COR-L47 (cell line): ENCODE data around the gene KDM5A.
"Not testable (repeated sequence)": the region's sequence is repeated elsewhere in the genome, so short reads cannot be mapped to it uniquely, and the experiment has no call there.

Experiments used
- DNase-seq: peaks from one replicate; lab custom pipeline; 2025; lab: John Stamatoyannopoulos, UW

The KDM5A gene

GRCh38 chr12:389142-390096, at the start of gene KDM5A:
Gene KDM5A (minus strand): TSS chr12:389320. CDS start chr12:389091, 229 bp downstream.
- no peak for DNase-seq

DNA sequence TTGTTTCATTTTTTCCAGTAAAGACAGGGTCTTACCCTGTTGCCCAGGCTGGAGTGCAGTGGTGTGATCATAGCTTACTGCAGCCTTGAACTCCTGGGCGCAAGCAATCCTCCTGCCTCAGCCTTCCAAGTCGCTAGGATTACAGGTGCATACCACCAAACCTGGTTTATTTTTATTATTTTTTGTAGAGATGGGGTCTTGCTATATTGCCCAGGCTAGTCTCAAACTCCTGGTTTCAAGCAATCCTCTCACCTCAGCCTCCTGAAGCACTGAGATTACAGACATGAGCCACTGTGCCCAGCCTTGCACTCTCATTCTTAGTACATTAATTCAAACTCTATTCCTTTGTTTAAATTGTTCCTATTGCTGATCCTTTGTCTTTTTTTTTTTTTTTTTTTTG, 46.6 kb upstream of the KDM5A start:
- not testable (repeated sequence) for DNase-seq

DNA sequence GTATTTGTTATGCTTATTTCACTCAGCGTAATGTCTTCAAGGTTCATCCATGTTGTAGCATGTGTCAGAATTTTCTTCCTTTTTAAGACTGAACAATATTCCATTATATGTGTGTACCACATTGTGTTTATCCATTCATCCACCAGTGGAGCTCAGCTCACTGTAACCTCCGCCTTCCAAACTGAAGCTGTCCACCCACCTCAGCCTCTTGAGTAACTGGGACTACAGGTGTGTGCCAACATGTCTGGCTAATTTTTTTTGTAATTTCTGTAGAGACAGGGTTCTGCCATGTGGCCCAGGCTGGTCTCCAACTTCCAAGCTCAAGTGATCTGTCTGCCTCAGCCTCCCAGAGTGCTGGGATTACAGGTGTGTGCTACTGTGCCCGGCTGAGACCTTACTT, 33.4 kb upstream of the KDM5A start:
- DNase-seq: no peak

- DNase-seq: no peak
Measured at GRCh38 chr12:418432-418831, 29.3 kb upstream of the KDM5A start.

GRCh38 chr12:414859-415258, 25.7 kb upstream of the KDM5A start:
- no peak for DNase-seq

- no peak for DNase-seq
Measured at GRCh38 chr12:402029-402389, 12.9 kb upstream of the KDM5A start.

- no peak for DNase-seq
Measured at GRCh38 chr12:401235-402028, 12.3 kb upstream of the KDM5A start, which contains the start of gene CCDC77. Gene CCDC77 (plus strand): TSS chr12:401644. CDS start chr12:409384, 7,740 bp downstream.

DNA sequence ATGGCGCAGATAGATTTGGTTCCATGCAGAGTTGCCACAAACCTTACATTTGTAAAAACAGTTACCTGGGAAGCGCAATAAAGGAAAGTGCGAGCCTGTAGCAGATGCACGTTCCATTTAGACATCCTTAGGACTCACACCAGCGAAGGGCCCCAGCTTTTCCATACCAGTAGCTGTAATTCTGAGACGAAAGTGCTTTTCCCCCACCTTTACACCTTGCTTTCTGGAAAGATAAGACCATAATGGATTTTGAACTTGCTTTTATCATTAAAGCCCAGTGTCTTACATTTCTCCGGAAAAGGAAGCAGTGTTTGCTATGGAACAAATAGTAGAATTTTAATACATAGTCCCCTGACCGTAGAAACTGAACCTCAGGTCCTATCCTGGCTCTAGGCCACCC, 11.7 kb upstream of the KDM5A start:
- no peak for DNase-seq

DNA sequence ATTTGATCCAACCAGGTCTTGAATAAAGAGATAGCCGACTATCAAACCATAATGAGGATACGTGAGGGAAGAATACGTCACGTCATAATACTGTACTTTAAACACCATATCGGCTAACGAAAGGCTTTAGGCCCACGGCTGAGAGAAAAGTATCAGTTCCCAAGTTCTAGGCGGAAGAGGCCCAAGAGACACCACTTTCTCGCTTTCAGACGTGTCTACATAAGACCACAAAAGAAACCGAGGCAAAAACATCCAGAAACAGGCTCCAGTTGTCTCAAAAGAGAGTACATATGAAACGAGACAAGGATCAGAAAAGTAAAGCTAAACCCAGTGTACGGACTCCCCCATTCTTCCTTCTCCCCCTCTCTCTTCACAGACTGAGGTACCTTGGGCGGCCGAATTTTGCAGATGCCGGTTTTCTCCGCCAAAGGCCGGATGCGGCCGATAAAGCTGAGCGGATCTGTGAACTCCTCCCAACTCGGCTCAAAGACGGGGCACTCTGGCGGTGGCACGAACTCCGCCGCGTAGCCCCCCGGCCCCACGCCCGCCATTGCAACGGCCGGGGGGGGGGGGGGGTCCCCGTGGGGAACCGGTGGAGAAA, 479 bp downstream of the KDM5A start:
- no peak for DNase-seq

DNA sequence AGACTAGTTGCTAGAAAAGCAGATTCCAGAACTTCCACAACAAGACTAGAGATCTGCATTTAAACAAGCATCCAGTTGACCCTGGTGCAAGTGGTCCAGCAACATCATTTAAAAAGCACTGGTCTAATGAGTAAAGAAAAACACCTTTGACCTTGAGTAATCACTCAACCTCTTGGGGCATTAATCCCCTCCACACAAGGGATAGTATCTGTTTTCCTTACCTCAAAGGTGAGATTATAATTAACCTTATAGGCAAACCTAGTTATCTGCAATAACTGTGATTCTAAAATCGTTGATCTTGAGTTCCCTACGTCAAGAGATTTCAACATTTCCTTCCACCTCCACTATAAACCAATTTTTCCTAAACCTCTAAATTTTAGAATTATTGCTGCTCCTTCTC, 1.1 kb downstream of the KDM5A start:
- no peak for DNase-seq

DNA sequence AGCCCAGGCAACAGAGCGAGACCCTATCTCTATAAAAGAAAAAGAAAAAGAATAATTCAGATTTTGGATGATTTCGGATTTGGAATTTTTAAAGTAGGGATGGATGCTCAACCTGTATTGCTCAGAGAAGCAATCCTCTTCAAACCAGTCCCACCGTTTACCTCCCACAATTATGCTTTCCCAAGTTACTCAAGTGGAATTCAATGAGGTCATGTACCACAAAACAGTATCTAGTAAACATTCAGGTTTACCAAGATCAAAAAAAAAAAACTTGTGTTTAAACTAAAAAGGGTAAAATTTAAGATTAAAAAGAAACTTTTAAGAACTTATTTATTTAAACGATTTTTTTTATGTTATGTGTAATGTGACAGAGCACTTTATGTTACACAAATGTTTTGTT, 2.5 kb downstream of the KDM5A start:
- DNase-seq: no peak

DNA sequence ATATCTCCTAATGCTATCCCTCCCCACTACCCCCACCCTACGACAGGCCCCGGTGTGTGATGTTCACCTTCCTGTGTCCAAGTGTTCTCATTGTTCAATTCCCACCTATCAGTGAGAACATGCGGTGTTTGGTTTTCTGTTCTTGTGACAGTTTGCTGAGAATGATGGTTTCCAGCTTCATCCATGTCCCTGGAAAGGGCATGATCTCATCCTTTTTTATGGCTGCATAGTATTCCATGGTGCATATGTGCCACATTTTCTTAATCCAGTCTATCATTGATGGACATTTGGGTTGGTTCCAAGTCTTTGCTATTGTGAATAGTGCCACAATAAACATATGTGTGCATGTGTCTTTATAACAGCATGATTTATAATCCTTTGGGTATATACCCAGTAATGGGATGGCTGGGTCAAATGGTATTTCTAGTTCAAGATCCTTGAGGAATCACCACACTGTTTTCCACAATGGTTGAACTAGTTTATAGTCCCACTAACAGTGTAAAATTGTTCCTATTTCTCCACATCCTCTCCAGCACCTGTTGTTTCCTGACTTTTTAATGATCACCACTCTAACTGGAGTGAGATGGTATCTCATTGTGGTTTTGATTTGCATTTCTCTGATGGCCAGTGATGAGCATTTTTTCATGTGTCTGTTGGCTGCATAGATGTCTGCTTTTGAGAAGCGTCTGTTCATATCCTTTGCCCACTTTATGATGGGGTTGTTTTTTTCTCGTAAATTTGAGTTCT, 18.2 kb downstream of the KDM5A start:
- not testable (repeated sequence) for DNase-seq

DNA sequence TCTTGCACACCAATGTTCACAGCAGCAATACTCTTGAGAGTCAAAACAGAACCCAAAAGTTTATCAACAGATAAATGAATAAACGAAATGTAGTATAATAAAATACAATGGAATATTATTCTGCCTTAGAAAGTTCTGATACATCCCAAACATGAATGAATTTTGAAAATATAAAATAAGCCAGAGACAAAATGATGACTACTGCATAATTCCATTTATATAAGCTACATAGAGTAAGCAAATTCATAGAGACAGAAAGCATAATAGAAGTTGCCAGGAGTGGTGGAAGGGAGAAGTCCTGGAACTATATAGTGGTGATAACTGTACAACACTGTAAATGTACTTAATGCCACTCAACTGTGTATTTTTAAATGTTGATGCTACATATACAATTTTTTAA, 21.1 kb downstream of the KDM5A start:
- DNase-seq: no peak

DNA sequence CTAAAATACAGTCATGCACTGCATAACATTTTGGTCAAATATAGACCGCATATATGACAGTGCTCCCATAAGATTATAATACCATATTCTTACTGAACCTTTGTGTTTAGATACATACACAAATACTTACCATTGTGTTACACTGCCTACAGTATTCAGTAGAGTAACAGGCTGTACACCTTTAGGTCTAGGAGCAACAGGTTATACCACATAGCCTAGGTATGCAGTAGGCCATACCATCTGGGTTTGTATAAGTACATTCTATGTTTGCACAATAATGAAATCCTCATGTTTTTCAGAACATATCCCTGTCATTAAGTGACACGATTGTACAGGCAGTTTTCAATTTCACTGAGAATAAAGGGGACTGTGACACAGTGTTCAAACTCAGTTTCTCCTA, 22.3 kb downstream of the KDM5A start:
- no peak for DNase-seq

DNA sequence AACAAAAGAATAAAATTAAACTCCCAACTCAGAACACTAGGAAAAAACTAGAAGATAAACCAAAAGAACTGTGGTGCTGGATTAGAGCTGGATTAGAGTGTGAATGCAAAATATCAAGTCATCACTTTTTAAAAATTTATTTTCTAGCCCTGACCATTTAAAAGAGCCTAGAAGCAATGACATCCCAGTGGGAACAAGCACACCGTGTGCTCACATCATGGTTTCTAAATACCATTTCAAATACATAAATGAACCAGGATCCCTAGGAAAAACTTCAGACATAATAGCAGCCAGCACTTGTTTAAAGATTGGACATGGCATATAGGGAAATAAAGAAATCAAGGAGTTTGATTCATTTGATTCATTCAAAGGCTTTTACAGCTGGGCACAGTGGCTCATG, 30.0 kb downstream of the KDM5A start:
- DNase-seq: no peak

- DNase-seq: no peak
Measured at GRCh38 chr12:356276-356988, 32.7 kb downstream of the KDM5A start.

- not testable (repeated sequence) for DNase-seq
Measured at GRCh38 chr12:351197-351596, 37.9 kb downstream of the KDM5A start.

DNA sequence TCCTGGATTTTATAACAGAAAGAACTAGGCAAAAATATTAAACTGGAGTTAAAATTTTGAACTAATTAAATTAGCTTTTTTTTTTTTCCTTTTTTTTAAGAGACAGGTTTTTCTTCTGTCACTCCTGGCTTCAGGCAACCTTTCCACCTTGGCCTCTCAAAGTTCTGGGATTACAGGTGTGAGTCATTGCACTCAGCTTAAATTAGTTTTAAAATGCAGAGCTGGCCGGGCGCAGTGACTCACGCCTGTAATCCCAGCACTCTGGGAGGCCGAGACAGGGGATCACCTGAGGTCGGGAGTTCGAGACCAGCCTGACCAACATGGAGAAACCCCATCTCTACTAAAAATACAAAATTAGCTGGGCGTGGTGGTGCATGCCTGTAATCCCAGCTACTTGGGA, 39.5 kb downstream of the KDM5A start:
- not testable (repeated sequence) for DNase-seq

GRCh38 chr12:343036-343435, 46.1 kb downstream of the KDM5A start:
- not testable (repeated sequence) for DNase-seq

DNA sequence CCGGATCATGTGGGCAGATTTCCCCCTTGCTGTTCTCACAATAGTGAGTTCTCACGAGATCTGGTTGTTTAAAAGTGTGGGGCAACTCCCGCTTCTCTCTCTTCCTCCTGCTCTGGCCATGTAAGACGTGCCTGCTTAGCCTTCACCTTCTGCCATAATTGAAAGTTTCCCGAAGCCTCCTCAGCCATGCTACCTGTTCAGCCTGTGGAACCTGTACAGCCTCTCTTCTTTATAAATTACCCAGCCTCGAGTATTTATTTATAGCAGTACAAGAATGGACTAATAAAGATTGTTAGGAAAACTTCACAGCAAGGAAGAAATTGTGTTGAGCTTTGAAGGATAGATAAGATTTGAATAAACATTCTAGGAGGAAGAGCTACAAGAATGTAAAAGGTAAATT, 52.1 kb downstream of the KDM5A start:
- DNase-seq: no peak

DNA sequence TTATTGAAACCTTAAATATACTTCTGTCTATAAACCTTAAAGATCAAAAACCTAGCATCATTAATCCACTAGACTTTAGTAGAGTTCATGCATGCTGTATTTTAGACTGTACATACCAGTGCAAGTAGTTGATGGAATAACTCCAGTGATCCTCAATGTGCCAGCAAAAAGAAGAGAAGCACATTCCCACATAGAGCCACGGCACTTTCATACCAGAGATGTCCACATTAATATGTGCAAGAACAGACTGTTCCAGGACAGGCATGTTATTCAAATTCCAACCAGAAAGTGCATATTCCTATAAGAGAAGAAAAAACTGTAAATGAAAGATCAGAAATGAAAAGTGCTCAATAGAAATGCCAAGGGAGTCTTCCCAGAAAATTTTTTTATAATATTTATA, 55.0 kb downstream of the KDM5A start:
- DNase-seq: no peak
